ENCODE data around the gene TGFBR3.

TGFBR3 gene

GRCh38 chr1:91799159-91799558 is 86.8 kb downstream of the TGFBR3 start:
- no peak for DNase-seq (ENCODE audit: low spot score)

DNA sequence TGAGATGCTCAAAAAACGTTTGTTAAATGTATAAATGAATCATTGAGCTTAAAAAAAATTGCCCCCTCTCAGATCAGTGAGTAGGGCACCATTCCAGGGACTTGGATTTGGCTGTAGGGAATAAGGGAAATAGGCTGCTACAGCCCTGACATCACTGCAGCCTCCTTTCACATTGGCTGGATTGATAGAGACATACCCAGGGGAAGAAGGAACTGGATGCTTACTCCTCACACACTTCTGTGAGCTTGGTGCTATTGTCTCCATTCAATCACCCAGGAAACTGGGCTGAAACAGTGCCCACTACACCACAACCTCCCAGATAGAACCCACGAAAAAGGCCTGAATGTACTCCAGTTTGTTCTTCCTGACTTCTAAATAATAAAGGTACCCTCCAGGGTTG is 87.2 kb downstream of the TGFBR3 start:
- DNase-seq (ENCODE audit: low spot score), result no peak

- DNase-seq (ENCODE audit: low spot score), result no peak
Measured at GRCh38 chr1:91798241-91798648, 87.7 kb downstream of the TGFBR3 start.

DNA sequence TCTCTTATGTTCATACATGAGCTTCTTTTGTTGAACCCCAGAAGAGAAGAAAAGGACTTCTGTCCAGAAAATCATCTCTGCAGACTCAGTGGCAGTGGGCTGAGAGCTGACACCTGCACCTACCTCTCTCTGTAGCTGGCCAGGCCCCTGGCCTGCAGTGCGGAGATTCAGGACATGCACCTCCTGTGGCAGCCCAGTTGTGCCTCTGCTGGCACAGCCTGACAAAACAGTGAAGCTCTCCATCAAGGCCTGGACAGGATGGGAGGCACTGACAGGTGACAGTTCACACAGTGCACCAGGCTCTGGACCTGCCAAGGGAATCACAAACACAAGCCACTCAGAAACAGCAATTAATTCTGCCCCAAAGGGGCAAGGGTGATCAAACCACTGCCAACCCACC is 88.8 kb downstream of the TGFBR3 start:
- DNase-seq (ENCODE audit: low spot score), result no peak

GRCh38 chr1:91796390-91796654 is 89.6 kb downstream of the TGFBR3 start:
- no peak for DNase-seq (ENCODE audit: low spot score)

DNA sequence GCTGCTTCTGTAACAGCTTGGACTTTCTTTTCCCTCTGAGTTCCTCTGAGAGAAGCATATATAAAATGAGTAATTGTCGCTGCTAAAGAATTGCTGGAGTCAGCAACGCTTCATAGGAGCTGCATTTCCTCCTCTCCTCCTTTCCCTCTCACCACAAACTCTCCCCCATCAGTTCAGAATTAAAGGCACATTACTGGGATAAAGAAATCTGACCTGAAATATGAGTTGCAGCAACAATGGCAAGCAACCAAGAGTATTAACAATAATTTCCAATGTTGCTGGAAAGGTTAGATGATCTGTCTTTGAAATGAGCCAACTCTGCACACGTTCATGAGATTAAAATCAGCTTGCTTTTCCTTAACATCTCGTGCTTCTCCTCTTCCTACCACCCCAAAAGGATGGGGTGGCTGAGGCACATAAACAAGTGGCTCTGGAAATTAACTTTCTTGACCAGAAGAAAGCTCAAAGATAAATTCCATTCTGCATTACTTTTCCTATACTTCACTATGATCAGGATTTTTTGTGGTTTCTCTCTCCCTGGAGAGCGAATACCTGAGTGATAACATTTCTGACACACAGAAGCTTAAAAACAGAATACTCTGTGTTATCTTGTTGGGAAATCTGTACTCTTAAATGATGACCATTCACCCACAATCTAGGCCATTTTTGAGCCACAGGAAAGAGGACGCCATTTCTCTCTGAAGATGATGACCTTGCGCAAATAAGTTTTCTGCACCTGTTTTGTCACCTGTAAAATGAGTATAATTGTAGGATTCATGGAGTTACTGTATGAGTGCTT is 90.2 kb downstream of the TGFBR3 start:
- DNase-seq (ENCODE audit: low spot score), result no peak

DNA sequence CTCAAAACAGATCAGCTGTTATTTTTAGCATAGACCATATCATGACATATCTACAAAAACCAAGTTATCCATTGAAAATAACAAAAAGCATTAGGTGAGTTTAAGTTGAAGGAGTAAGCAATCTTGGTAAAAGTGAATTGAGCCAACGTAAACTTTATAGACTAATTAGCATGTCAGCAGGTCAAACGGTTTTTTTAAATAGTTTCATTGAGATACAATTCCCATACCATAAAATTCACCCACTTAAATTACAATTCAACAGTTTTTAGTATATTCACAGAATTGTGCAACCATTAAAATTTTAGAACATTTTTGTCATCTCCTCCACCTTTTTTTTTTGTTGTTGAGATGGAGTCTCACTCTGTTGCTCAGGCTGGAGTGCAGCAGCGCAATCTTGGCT is 92.1 kb downstream of the TGFBR3 start:
- no peak for DNase-seq (ENCODE audit: low spot score)

- no peak for DNase-seq (ENCODE audit: low spot score)
Measured at GRCh38 chr1:91793189-91793588, 92.8 kb downstream of the TGFBR3 start.

GRCh38 chr1:91792489-91793071 is 93.4 kb downstream of the TGFBR3 start:
- DNase-seq (ENCODE audit: low spot score), result no peak

GRCh38 chr1:91791691-91792488 is 94.1 kb downstream of the TGFBR3 start:
- DNase-seq (ENCODE audit: low spot score), result no peak

- no peak for DNase-seq (ENCODE audit: low spot score)
Measured at GRCh38 chr1:91791103-91791502, 94.8 kb downstream of the TGFBR3 start.

GRCh38 chr1:91790392-91790791 is 95.6 kb downstream of the TGFBR3 start:
- DNase-seq (ENCODE audit: low spot score), result no peak

- DNase-seq (ENCODE audit: low spot score), result no peak
Measured at GRCh38 chr1:91789273-91789997, 96.5 kb downstream of the TGFBR3 start.

GRCh38 chr1:91787919-91788318 is 98.0 kb downstream of the TGFBR3 start:
- DNase-seq (ENCODE audit: low spot score), result no peak

DNA sequence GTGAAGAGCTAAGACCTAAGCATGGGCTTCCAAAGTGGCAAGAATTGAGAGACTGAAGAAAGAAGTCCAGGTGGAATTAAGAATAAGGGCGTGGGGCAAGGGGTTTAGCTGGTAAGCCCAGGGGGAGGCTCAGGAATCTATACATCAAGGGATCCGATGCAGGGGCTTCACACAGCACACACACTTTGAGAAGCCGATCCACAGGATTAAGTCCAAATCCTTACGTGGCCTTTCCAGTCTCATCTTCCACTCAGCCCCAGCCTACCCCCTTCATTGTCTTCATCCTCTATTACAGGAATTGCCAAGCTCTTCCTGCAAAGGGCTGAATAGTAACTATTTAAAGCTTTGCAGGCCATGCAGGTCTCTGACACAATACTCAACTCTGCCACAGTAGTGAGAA is 101.3 kb downstream of the TGFBR3 start:
- DNase-seq (ENCODE audit: low spot score), result no peak

- no peak for DNase-seq (ENCODE audit: low spot score)
Measured at GRCh38 chr1:91784191-91784590, 101.8 kb downstream of the TGFBR3 start.

- DNase-seq (ENCODE audit: low spot score), result no peak
Measured at GRCh38 chr1:91783423-91784170, 102.4 kb downstream of the TGFBR3 start.

- no peak for DNase-seq (ENCODE audit: low spot score)
Measured at GRCh38 chr1:91781901-91782622, 103.9 kb downstream of the TGFBR3 start.

DNA sequence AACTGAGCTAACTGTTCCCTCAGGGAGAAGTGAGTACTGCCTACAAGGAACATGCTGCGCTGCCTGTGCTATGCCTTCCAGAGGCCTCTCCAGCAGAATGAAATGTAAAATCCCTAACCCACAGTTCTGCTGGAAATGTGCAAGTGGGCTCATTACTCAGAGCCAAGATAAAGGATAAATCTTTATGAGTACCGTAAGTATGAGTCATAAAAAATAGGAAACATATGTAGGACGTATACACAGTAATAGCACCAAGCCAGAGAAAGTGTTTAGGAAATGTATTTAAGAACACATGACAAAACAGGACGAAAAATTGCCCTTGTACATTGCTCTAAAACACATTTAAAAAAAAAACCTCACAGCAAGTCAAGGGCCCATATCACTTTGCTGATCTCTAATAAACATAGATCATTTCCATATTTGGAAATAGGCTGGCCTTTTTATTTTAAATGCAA is 104.6 kb downstream of the TGFBR3 start:
- no peak for DNase-seq (ENCODE audit: low spot score)

GRCh38 chr1:91779548-91780021 is 106.4 kb downstream of the TGFBR3 start:
- DNase-seq (ENCODE audit: low spot score), result no peak

DNA sequence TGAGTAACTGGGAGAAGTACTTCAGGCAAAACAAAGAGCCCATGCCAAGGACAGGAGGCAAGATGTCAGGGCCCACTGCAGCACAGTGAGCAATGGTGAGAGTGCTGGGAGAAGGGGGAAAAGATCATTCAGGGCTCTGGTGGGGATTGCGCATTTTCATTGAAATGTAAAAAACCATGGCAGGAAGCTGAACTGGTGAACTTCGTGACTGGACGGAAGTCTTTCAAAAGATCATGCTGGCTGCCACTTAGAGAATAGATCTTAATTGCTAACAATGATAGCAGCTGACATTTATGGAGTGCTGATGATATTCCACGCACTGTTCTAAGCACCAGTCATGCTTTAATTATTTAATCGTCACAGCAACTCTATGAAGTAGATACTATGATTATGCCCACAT is 107.0 kb downstream of the TGFBR3 start:
- no peak for DNase-seq (ENCODE audit: low spot score)
